ENCODE results near the gene PRDM10. TPM values are rescaled to one million over a fixed set of nuclear protein-coding genes. Genes with fewer than 3 reads are reported as not detected.

PRDM10 gene, protein sequence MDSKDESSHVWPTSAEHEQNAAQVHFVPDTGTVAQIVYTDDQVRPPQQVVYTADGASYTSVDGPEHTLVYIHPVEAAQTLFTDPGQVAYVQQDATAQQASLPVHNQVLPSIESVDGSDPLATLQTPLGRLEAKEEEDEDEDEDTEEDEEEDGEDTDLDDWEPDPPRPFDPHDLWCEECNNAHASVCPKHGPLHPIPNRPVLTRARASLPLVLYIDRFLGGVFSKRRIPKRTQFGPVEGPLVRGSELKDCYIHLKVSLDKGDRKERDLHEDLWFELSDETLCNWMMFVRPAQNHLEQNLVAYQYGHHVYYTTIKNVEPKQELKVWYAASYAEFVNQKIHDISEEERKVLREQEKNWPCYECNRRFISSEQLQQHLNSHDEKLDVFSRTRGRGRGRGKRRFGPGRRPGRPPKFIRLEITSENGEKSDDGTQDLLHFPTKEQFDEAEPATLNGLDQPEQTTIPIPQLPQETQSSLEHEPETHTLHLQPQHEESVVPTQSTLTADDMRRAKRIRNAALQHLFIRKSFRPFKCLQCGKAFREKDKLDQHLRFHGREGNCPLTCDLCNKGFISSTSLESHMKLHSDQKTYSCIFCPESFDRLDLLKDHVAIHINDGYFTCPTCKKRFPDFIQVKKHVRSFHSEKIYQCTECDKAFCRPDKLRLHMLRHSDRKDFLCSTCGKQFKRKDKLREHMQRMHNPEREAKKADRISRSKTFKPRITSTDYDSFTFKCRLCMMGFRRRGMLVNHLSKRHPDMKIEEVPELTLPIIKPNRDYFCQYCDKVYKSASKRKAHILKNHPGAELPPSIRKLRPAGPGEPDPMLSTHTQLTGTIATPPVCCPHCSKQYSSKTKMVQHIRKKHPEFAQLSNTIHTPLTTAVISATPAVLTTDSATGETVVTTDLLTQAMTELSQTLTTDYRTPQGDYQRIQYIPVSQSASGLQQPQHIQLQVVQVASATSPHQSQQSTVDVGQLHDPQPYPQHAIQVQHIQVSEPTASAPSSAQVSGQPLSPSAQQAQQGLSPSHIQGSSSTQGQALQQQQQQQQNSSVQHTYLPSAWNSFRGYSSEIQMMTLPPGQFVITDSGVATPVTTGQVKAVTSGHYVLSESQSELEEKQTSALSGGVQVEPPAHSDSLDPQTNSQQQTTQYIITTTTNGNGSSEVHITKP
- 10 to 100 TPM; 16.0 to 17.7 TPM for total RNA-seq
- polyA plus RNA-seq, result 2.8 TPM

DNA sequence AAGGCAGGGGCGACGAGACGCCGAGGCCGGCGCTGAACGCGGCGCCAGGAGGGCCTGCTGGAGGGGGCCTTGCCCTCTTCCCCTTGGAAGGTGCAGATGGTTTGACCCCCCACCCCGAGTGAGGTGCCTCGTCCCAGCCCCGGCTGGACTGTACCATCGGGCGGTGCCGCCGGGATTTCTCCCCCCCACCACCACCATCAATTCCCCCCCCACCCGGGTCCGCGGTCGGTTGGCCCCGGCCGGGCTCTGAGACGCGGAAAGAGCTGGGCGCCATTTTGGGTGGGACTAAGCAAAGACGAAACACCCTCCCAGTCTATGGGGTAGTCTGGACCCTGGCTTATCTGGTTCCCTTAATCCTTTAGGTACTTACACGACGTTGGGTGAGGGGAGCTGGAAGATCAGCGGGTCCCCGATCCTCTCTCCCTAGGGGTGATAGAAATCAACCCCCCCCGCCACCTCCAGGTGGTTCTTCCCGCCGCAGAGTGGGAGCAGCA is at the start of gene PRDM10:
TSS of gene PRDM10 (minus strand) at position 484 of the 494 bp plus-strand sequence. CDS start 41,871 bp downstream, outside the sequence.
- DNase-seq, result peak in 4 of 5 donors; percentile 89 to 95 (median 92)
- Mint-ChIP-seq H3K9me3 (no peaks in the 10 kb centered on the region), H3K27me3 (no peaks in the 10 kb centered on the region), H3K27ac (peak within 1 kb of the TSS; percentile 98 to 100 (median 100)), H3K36me3 (peaks cover 0 to 15% (median 0%) of the 10 kb centered on the region in 3 donors), H3K4me1 (peaks cover 33 to 47% (median 40%) of the 10 kb centered on the region in 3 donors), H3K4me3 (peak within 1 kb of the TSS; percentile 93 to 100 (median 99))
- Histone ChIP-seq H3K9me3 (ENCODE audit: low read length) (no peaks in the 10 kb centered on the region), H3K4me3 (ENCODE audit: low read length) (peak within 1 kb of the TSS; percentile 87), H3K27ac (ENCODE audit: low read depth, low read length) (peak within 1 kb of the TSS; percentile 99), H3K27me3 (ENCODE audit: insufficient read depth, low read length, poor library complexity, severe bottlenecking) (no peaks in the 10 kb centered on the region), H3K4me1 (ENCODE audit: insufficient read depth, low read length) (peaks cover 20% of the 10 kb centered on the region), H3K36me3 (ENCODE audit: insufficient read depth, low read length) (no peaks in the 10 kb centered on the region)
- ChIA-PET POLR2A (interaction anchor here (0.5 to 4.8 kb wide), 13 partner anchors 8 to 1477 kb away, joined by 3 to 48 read pairs (median 6); partner anchors contain the start of gene APLP2), CTCF (interaction anchor here (0.6 to 4.4 kb wide), 5 partner anchors 20 to 168 kb away, joined by 3 to 20 read pairs (median 4); partner anchors contain the start of gene APLP2)

DNA sequence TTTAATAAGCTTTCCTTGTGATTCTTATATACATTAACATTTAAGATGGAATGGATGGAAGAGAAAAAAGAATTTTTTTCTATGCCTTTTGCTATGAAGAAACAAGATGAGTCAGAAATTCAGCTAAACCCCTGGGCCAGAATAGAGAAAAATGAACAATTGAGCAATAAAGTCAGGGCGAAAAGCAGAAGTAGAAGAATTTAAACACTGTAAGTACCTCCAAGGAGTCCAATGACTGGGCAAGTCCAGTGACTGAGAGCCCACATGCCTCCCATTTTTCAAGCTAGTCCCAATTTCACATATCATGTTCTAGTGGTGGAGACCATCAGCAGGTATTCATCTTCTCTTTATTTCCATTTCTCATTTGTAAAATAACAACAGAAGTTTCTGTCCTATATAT is 48.4 kb upstream of the PRDM10 start:
- H3K4me1 Mint-ChIP-seq, result no peaks in the 10 kb centered on the region
- H3K27me3 Mint-ChIP-seq, result peaks cover 4 to 9% of the 10 kb centered on the region in 2 donors
- no peak overlapping the region for H3K27ac Mint-ChIP-seq
- no peak for DNase-seq
- POLR2A ChIA-PET, result no interaction called here
- no peaks in the 10 kb centered on the region for H3K27me3 ChIP-seq (ENCODE audit: insufficient read depth, low read length, poor library complexity, severe bottlenecking)
- no peaks in the 10 kb centered on the region for H3K4me1 ChIP-seq (ENCODE audit: insufficient read depth, low read length)
- no peak overlapping the region for H3K4me3 ChIP-seq (ENCODE audit: low read length)
- CTCF ChIA-PET, result no interaction called here
- H3K36me3 Mint-ChIP-seq, result no peaks in the 10 kb centered on the region
- no peaks in the 10 kb centered on the region for H3K9me3 ChIP-seq (ENCODE audit: low read length)
- H3K9me3 Mint-ChIP-seq, result peaks cover 0 to 5% (median 0%) of the 10 kb centered on the region in 5 donors
- no peaks in the 10 kb centered on the region for H3K36me3 ChIP-seq (ENCODE audit: insufficient read depth, low read length)
- H3K4me3 Mint-ChIP-seq, result no peak overlapping the region
- H3K27ac ChIP-seq (ENCODE audit: low read depth, low read length), result no peak overlapping the region

DNA sequence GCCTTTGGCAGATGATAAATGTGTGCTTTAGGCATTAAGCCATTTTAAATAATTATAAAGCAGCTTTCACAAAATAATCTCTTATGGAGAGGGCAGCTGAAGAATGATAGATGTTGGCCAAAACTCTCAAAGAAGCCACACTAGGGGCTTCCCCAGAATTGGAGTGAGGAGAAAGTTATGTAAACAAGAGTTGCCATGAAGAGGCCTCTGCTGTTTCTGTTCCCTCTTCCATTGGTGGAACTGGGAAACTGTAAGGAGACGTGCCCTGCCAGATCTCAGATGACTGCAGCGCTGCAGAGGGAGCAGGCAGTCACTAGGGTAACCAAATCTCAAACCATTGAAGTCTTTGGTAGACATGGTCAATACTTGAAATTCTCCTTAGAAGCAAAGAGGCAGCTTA is 47.6 kb upstream of the PRDM10 start:
- CTCF ChIA-PET, result interaction anchor here (0.7 kb wide), 1 partner anchor 13 kb away, joined by 3 read pairs; no protein-coding TSS in a partner anchor
- Mint-ChIP-seq H3K27ac (no peak overlapping the region), H3K4me3 (no peak overlapping the region), H3K27me3 (peaks cover 4 to 9% of the 10 kb centered on the region in 2 donors), H3K36me3 (no peaks in the 10 kb centered on the region), H3K4me1 (no peaks in the 10 kb centered on the region), H3K9me3 (peaks cover 0 to 5% (median 0%) of the 10 kb centered on the region in 5 donors)
- Histone ChIP-seq H3K27ac (ENCODE audit: low read depth, low read length) (no peak overlapping the region), H3K36me3 (ENCODE audit: insufficient read depth, low read length) (no peaks in the 10 kb centered on the region), H3K4me1 (ENCODE audit: insufficient read depth, low read length) (no peaks in the 10 kb centered on the region), H3K9me3 (ENCODE audit: low read length) (no peaks in the 10 kb centered on the region), H3K27me3 (ENCODE audit: insufficient read depth, low read length, poor library complexity, severe bottlenecking) (no peaks in the 10 kb centered on the region), H3K4me3 (ENCODE audit: low read length) (no peak overlapping the region)
- no peak for DNase-seq
- POLR2A ChIA-PET, result no interaction called here

DNA sequence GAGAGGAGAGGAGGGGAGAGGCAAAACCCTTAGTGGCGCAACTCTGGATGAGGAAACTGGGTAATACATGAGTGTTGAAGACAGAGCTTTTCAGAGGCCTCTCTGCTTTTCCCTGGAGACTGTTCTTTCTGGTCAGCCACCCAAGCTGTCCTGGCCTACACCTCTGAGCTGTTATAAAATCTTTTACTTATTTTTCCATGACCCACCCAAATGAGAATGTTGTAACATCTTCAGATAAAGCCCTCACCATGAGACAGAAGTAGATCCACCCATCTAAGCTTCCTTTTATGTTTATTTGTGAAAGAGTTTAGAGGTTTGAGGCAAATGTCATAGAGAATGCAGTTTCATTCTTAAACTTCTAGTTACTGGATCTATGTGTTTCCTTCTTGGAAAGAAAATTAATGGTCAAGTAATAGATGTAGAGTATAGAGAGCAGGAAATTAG is 46.7 kb upstream of the PRDM10 start:
- H3K36me3 Mint-ChIP-seq, result no peaks in the 10 kb centered on the region
- Histone ChIP-seq H3K4me1 (ENCODE audit: insufficient read depth, low read length) (no peaks in the 10 kb centered on the region), H3K9me3 (ENCODE audit: low read length) (no peaks in the 10 kb centered on the region), H3K36me3 (ENCODE audit: insufficient read depth, low read length) (no peaks in the 10 kb centered on the region), H3K4me3 (ENCODE audit: low read length) (no peak overlapping the region), H3K27me3 (ENCODE audit: insufficient read depth, low read length, poor library complexity, severe bottlenecking) (no peaks in the 10 kb centered on the region), H3K27ac (ENCODE audit: low read depth, low read length) (no peak overlapping the region)
- H3K4me1 Mint-ChIP-seq, result no peaks in the 10 kb centered on the region
- CTCF ChIA-PET, result no interaction called here
- no peak overlapping the region for H3K27ac Mint-ChIP-seq
- POLR2A ChIA-PET, result interaction anchor here (0.6 kb wide), 1 partner anchor 30 kb away, joined by 3 read pairs; no protein-coding TSS in a partner anchor
- peaks cover 0 to 5% of the 10 kb centered on the region in 2 donors for H3K27me3 Mint-ChIP-seq
- peaks cover 0 to 5% (median 0%) of the 10 kb centered on the region in 5 donors for H3K9me3 Mint-ChIP-seq
- DNase-seq, result no peak
- no peak overlapping the region for H3K4me3 Mint-ChIP-seq

DNA sequence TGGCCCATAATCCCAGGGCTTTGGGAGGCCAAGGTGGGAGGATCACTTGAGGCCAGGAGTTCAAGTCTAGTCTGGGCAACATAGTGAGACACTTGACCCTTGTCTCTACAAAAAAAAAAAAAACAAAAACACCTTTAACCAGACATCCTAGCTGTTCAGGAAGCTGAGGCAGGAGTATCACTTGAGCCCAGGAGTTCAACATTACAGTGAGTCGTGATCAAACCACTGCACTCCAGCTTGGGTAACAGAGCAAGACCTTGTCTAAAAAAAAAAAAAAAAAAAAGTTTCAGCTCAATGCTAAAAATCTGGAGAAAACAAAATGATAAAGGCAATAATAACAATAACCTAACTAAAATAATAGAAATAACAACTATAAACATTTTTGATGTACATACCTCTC is 44.5 kb upstream of the PRDM10 start:
- Mint-ChIP-seq H3K27me3 (peaks cover 2 to 13% of the 10 kb centered on the region in 2 donors), H3K27ac (no peak overlapping the region), H3K4me1 (no peaks in the 10 kb centered on the region), H3K9me3 (no peaks in the 10 kb centered on the region), H3K36me3 (no peaks in the 10 kb centered on the region), H3K4me3 (no peak overlapping the region)
- DNase-seq, result no peak
- H3K4me1 ChIP-seq (ENCODE audit: insufficient read depth, low read length), result no peaks in the 10 kb centered on the region
- no peaks in the 10 kb centered on the region for H3K9me3 ChIP-seq (ENCODE audit: low read length)
- ChIA-PET CTCF (no interaction called here), POLR2A (no interaction called here)
- H3K4me3 ChIP-seq (ENCODE audit: low read length), result no peak overlapping the region
- no peak overlapping the region for H3K27ac ChIP-seq (ENCODE audit: low read depth, low read length)
- H3K36me3 ChIP-seq (ENCODE audit: insufficient read depth, low read length), result no peaks in the 10 kb centered on the region
- H3K27me3 ChIP-seq (ENCODE audit: insufficient read depth, low read length, poor library complexity, severe bottlenecking), result no peaks in the 10 kb centered on the region

DNA sequence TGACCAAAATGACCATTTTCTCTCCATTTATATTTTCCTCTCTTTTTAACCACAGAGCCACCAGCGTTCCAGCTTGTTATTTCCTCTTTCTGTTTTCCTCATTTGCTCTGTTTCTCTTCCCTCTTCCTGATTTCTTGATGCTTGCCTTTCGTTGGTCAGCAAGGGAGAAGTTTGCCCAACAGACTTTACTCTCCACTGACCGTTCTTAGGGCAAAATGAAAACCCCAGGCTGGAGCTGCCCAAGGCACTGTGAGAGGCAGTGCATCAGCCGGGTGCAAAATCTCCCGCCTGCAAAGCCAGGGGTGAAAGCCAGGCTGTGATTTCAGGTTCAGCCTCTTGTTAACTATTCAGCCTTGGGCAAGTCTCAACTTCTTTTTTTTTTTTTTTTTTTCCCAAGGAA is 40.9 kb upstream of the PRDM10 start:
- H3K4me3 Mint-ChIP-seq, result no peak overlapping the region
- Histone ChIP-seq H3K27me3 (ENCODE audit: insufficient read depth, low read length, poor library complexity, severe bottlenecking) (no peaks in the 10 kb centered on the region), H3K9me3 (ENCODE audit: low read length) (no peaks in the 10 kb centered on the region), H3K4me3 (ENCODE audit: low read length) (no peak overlapping the region), H3K4me1 (ENCODE audit: insufficient read depth, low read length) (no peaks in the 10 kb centered on the region), H3K27ac (ENCODE audit: low read depth, low read length) (no peak overlapping the region), H3K36me3 (ENCODE audit: insufficient read depth, low read length) (no peaks in the 10 kb centered on the region)
- no peak for DNase-seq
- peaks cover 2 to 16% of the 10 kb centered on the region in 2 donors for H3K27me3 Mint-ChIP-seq
- ChIA-PET CTCF (no interaction called here), POLR2A (no interaction called here)
- H3K9me3 Mint-ChIP-seq, result no peaks in the 10 kb centered on the region
- H3K36me3 Mint-ChIP-seq, result no peaks in the 10 kb centered on the region
- H3K4me1 Mint-ChIP-seq, result no peaks in the 10 kb centered on the region
- H3K27ac Mint-ChIP-seq, result no peak overlapping the region

DNA sequence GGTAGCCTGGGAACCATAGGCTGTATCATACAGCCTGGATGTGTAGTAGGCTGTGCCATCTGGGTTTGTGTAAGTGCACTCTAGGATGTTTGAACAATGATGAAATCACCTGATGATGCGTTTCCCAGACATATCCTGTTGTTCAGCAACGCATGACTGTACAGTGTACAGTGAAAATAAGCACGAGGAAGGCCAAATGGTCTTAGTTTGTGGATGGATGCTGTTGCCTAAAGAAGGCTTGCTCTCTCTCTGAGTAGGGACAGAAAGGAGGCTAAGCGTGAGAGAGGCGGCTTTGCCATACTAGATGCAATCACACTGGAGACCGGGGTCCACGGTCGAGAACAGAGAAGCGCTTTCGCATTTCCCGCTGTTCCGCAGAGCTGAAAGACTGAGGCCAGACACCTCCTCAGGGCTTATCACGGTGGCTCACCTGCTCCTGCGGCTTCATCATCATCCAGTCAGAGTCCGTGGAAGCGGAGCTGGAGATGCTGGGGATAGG is 39.5 kb upstream of the PRDM10 start:
- ChIA-PET CTCF (no interaction called here), POLR2A (no interaction called here)
- Histone ChIP-seq H3K9me3 (ENCODE audit: low read length) (no peaks in the 10 kb centered on the region), H3K4me1 (ENCODE audit: insufficient read depth, low read length) (no peaks in the 10 kb centered on the region), H3K4me3 (ENCODE audit: low read length) (no peak overlapping the region), H3K36me3 (ENCODE audit: insufficient read depth, low read length) (no peaks in the 10 kb centered on the region), H3K27ac (ENCODE audit: low read depth, low read length) (no peak overlapping the region), H3K27me3 (ENCODE audit: insufficient read depth, low read length, poor library complexity, severe bottlenecking) (no peaks in the 10 kb centered on the region)
- Mint-ChIP-seq H3K4me1 (no peaks in the 10 kb centered on the region), H3K4me3 (no peak overlapping the region), H3K27ac (no peak overlapping the region), H3K27me3 (peaks cover 2 to 26% of the 10 kb centered on the region in 2 donors), H3K9me3 (no peaks in the 10 kb centered on the region), H3K36me3 (no peaks in the 10 kb centered on the region)
- DNase-seq, result no peak

Data from CD8-positive, alpha-beta memory T cell (primary cell).